ENCODE data around the gene ARHGEF1. TPM values are rescaled to one million over a fixed set of nuclear protein-coding genes. Genes with fewer than 3 reads are reported as not detected.

ARHGEF1 gene
- total RNA-seq, 1 experiment from 2014 or later: 106 TPM

GRCh38 chr19:41843371-41843770, 39.6 kb upstream of the ARHGEF1 start:
- POLR2A ChIA-PET: interaction anchor here (1.0 kb wide), 1 partner anchor 17 kb away, joined by 3 read pairs; the partner anchor contains the start of gene RPS19
- Mint-ChIP-seq H3K4me1 (ENCODE audit: insufficient read depth, unreplicated experiment) (no peaks in the 10 kb centered on the region), H3K9me3 (ENCODE audit: unreplicated experiment) (peaks cover 11% of the 10 kb centered on the region), H3K27me3 (ENCODE audit: insufficient read depth, unreplicated experiment) (peaks cover 68% of the 10 kb centered on the region), H3K27ac (ENCODE audit: low read depth, unreplicated experiment) (no peak overlapping the region), H3K4me3 (ENCODE audit: unreplicated experiment) (no peak overlapping the region), H3K36me3 (ENCODE audit: insufficient read depth, unreplicated experiment) (no peaks in the 10 kb centered on the region)
- TF ChIP-seq CTCF (IDR thresholded peaks at IDR 0.05; ENCODE audit: unreplicated experiment): no peak
- BruUV-seq (replicated peaks): no TSS peak
- DNase-seq (ENCODE audit: unreplicated experiment): no peak
- CTCF ChIA-PET: interaction anchor here (0.7 to 1.6 kb wide), 2 partner anchors 8 to 63 kb away, joined by 3 to 5 read pairs; no protein-coding TSS in a partner anchor
- intact Hi-C loops (cut with micrococcal nuclease): no loop called here

GRCh38 chr19:41844601-41845000, 38.4 kb upstream of the ARHGEF1 start, which contains the start of gene LYPD4:
TSS of gene LYPD4 (minus strand) at chr19:41844683. CDS start at chr19:41839285, 5,398 bp downstream.
- Mint-ChIP-seq H3K27ac (ENCODE audit: low read depth, unreplicated experiment) (no peak within 1 kb of the TSS), H3K27me3 (ENCODE audit: insufficient read depth, unreplicated experiment) (peaks cover 56% of the 10 kb centered on the region), H3K4me3 (ENCODE audit: unreplicated experiment) (no peak within 1 kb of the TSS), H3K4me1 (ENCODE audit: insufficient read depth, unreplicated experiment) (no peaks in the 10 kb centered on the region), H3K9me3 (ENCODE audit: unreplicated experiment) (peaks cover 11% of the 10 kb centered on the region), H3K36me3 (ENCODE audit: insufficient read depth, unreplicated experiment) (no peaks in the 10 kb centered on the region)
- DNase-seq (ENCODE audit: unreplicated experiment): no peak
- BruUV-seq (replicated peaks): no TSS peak
- intact Hi-C loops (cut with micrococcal nuclease): no loop called here
- CTCF ChIA-PET: interaction anchor here (0.6 to 1.6 kb wide), 2 partner anchors 9 to 15 kb away, joined by 3 to 5 read pairs; partner anchors contain the start of gene RPS19
- POLR2A ChIA-PET: interaction anchor here (1.0 kb wide), 1 partner anchor 15 kb away, joined by 3 read pairs; the partner anchor contains the start of gene RPS19
- no peak for TF ChIP-seq CTCF (IDR thresholded peaks at IDR 0.05; ENCODE audit: unreplicated experiment)

- no peak for DNase-seq (ENCODE audit: unreplicated experiment)
- no peak for TF ChIP-seq CTCF (IDR thresholded peaks at IDR 0.05; ENCODE audit: unreplicated experiment)
- intact Hi-C loops (cut with micrococcal nuclease): no loop called here
- Mint-ChIP-seq H3K27ac (ENCODE audit: low read depth, unreplicated experiment) (no peak within 1 kb of the TSS), H3K27me3 (ENCODE audit: insufficient read depth, unreplicated experiment) (peaks cover 53% of the 10 kb centered on the region), H3K4me3 (ENCODE audit: unreplicated experiment) (no peak within 1 kb of the TSS), H3K9me3 (ENCODE audit: unreplicated experiment) (peaks cover 11% of the 10 kb centered on the region), H3K4me1 (ENCODE audit: insufficient read depth, unreplicated experiment) (no peaks in the 10 kb centered on the region), H3K36me3 (ENCODE audit: insufficient read depth, unreplicated experiment) (no peaks in the 10 kb centered on the region)
- CTCF ChIA-PET: interaction anchor here (1.6 kb wide), 1 partner anchor 9 kb away, joined by 5 read pairs; no protein-coding TSS in a partner anchor
- POLR2A ChIA-PET: no interaction called here
- no TSS peak for BruUV-seq (replicated peaks)
Measured at GRCh38 chr19:41845001-41845050, 38.2 kb upstream of the ARHGEF1 start, which contains the start of gene DMRTC2. TSS of gene DMRTC2 (plus strand) at chr19:41845042. CDS start at chr19:41847429, 2,387 bp downstream.

- no TSS peak for BruUV-seq (replicated peaks)
- no peak for DNase-seq (ENCODE audit: unreplicated experiment)
- Mint-ChIP-seq H3K36me3 (ENCODE audit: insufficient read depth, unreplicated experiment) (no peaks in the 10 kb centered on the region), H3K9me3 (ENCODE audit: unreplicated experiment) (peaks cover 11% of the 10 kb centered on the region), H3K27me3 (ENCODE audit: insufficient read depth, unreplicated experiment) (peaks cover 50% of the 10 kb centered on the region), H3K4me1 (ENCODE audit: insufficient read depth, unreplicated experiment) (no peaks in the 10 kb centered on the region), H3K27ac (ENCODE audit: low read depth, unreplicated experiment) (no peak overlapping the region), H3K4me3 (ENCODE audit: unreplicated experiment) (no peak overlapping the region)
- intact Hi-C loops (cut with micrococcal nuclease): no loop called here
- no peak for TF ChIP-seq CTCF (IDR thresholded peaks at IDR 0.05; ENCODE audit: unreplicated experiment)
- ChIA-PET POLR2A (no interaction called here), CTCF (interaction anchor here (1.6 kb wide), 1 partner anchor 10 kb away, joined by 5 read pairs; no protein-coding TSS in a partner anchor)
Measured at GRCh38 chr19:41845051-41845590, 37.9 kb upstream of the ARHGEF1 start.

All from MCF 10A (cell line).